ENCODE results near the gene ZNF12. TPM values are rescaled to one million over a fixed set of nuclear protein-coding genes. Genes with fewer than 3 reads are reported as not detected.
A peak's percentile ranks its signal among the peaks of the same experiment; 100 is the strongest.

The ZNF12 gene
- total and polyA plus RNA-seq, 12 donors = 6.4 to 26.5 (median 18.2) TPM

DNA sequence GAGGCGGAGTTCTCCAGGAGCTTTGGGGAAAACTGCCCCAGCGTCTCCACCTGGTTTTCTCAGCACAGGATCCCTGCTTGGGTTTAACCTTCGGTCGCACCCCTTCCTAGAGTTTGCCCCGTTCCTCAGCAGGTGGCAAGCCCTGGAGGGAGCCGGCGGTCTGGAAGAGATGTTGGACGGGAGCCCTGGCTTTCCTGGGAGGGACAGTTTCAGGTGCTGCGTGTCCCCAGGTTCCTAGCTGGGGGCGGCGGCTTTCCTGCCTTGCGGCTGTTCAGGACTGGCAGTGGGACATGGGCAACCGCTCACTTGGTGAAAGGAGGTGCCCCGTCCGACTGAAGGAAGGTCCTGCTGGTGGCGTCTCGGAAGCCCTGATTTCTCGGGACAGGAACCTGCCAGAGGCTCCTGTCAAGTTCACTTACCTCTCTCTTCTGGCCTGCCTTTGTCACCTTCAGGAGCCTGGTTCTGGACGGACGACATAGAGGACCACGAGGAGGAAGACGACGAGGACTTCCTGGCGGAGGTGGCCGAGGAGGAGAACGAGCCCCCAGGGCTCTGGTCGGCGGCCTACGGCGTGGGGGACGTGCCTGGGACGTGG lies 54.8 kb downstream of the ZNF12 start:
- 96 to 97% (median 97%) methylated on average over 14 to 32 of the region's 32 CpGs for WGBS, 4 donors
- H3K36me3 ChIP-seq (replicated peaks in 1 of 2) = peaks cover 0 to 28% of the 10 kb centered on the region in 2 donors
- peak in 1 of 7 donors; percentile 11 for DNase-seq
- no peaks in the 10 kb centered on the region for H3K9me3 ChIP-seq (replicated peaks in 1 of 3)
- H3K4me3 ChIP-seq = no peak overlapping the region
- intact Hi-C loops (cut with DNase I) = no loop called here
- no peaks in the 10 kb centered on the region for H3K27me3 ChIP-seq
- no peaks in the 10 kb centered on the region for H3K4me1 ChIP-seq (replicated peaks in 1 of 2)
- TF ChIP-seq POLR2A (IDR thresholded peaks at IDR 0.05) = no peak
- TF ChIP-seq, protein P1, sequence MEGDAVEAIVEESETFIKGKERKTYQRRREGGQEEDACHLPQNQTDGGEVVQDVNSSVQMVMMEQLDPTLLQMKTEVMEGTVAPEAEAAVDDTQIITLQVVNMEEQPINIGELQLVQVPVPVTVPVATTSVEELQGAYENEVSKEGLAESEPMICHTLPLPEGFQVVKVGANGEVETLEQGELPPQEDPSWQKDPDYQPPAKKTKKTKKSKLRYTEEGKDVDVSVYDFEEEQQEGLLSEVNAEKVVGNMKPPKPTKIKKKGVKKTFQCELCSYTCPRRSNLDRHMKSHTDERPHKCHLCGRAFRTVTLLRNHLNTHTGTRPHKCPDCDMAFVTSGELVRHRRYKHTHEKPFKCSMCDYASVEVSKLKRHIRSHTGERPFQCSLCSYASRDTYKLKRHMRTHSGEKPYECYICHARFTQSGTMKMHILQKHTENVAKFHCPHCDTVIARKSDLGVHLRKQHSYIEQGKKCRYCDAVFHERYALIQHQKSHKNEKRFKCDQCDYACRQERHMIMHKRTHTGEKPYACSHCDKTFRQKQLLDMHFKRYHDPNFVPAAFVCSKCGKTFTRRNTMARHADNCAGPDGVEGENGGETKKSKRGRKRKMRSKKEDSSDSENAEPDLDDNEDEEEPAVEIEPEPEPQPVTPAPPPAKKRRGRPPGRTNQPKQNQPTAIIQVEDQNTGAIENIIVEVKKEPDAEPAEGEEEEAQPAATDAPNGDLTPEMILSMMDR (IDR thresholded peaks at IDR 0.05) = no peak
- no peak overlapping the region for H3K27ac ChIP-seq

DNA sequence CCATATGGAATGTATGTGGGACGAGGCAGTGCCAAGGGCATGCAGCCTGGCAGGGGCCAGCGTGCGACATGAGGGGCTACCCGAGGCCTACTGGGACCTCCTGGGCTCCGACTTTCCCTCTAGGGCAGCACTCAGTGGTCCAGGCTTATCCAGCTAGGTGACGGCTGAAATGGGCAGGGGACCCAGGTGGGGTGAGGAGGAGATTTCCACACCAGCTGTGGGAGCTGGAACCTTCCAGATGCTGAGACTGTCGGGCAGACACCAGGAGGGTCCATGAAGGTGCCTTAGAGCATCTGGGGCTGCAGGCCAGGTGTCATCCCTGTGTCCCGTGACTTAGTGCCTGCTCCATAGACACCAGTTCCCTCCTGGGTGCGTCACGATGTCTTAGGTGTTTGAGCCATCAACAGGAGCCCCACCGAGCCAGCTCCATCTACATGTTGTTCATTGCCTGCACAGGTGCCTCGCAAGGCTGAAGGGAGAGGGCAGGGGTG lies 56.2 kb downstream of the ZNF12 start:
- no peaks in the 10 kb centered on the region for H3K9me3 ChIP-seq (replicated peaks in 1 of 3)
- no peak for DNase-seq
- no peak overlapping the region for H3K27ac ChIP-seq
- no peaks in the 10 kb centered on the region for H3K4me1 ChIP-seq (replicated peaks in 1 of 2)
- intact Hi-C loops (cut with DNase I) = no loop called here
- TF ChIP-seq POLR2A (IDR thresholded peaks at IDR 0.05) = no peak
- TF ChIP-seq, protein P1 (IDR thresholded peaks at IDR 0.05) = no peak
- H3K27me3 ChIP-seq = no peaks in the 10 kb centered on the region
- H3K4me3 ChIP-seq = no peak overlapping the region
- WGBS, 4 donors = 94 to 98% (median 96%) methylated on average over 6 to 12 of the region's 12 CpGs
- peaks cover 0 to 35% of the 10 kb centered on the region in 2 donors for H3K36me3 ChIP-seq (replicated peaks in 1 of 2)

DNA sequence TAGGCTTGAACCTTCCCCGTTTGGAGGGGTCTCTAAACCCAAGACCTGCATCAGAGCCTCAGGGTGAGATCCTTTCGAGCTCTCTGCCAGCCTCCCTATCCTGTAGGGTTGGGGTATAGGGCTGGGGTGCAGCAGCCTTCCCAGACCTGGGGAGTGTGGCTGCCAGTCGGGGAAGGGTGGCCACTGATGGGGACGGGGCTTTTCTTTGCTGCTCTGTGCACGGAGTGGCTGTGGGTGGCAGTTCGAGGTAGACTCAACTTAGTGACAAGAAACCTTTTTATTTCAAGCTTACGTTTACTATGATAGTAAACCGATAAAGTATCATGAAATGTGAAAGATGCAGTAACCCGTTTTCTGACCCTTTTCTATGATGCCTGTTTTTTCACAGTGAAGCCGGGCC lies 56.7 kb downstream of the ZNF12 start:
- TF ChIP-seq, protein P1 (IDR thresholded peaks at IDR 0.05) = no peak
- no peak for TF ChIP-seq POLR2A (IDR thresholded peaks at IDR 0.05)
- no peak for DNase-seq
- Histone ChIP-seq H3K9me3 (replicated peaks in 1 of 3) (no peaks in the 10 kb centered on the region), H3K27me3 (no peaks in the 10 kb centered on the region), H3K4me3 (no peak overlapping the region), H3K4me1 (replicated peaks in 1 of 2) (no peaks in the 10 kb centered on the region), H3K36me3 (replicated peaks in 1 of 2) (peaks cover 0 to 38% of the 10 kb centered on the region in 2 donors), H3K27ac (no peak overlapping the region)
- 91 to 98% (median 96%) methylated on average over 8 to 10 of the region's 10 CpGs for WGBS, 4 donors
- intact Hi-C loops (cut with DNase I) = no loop called here

DNA sequence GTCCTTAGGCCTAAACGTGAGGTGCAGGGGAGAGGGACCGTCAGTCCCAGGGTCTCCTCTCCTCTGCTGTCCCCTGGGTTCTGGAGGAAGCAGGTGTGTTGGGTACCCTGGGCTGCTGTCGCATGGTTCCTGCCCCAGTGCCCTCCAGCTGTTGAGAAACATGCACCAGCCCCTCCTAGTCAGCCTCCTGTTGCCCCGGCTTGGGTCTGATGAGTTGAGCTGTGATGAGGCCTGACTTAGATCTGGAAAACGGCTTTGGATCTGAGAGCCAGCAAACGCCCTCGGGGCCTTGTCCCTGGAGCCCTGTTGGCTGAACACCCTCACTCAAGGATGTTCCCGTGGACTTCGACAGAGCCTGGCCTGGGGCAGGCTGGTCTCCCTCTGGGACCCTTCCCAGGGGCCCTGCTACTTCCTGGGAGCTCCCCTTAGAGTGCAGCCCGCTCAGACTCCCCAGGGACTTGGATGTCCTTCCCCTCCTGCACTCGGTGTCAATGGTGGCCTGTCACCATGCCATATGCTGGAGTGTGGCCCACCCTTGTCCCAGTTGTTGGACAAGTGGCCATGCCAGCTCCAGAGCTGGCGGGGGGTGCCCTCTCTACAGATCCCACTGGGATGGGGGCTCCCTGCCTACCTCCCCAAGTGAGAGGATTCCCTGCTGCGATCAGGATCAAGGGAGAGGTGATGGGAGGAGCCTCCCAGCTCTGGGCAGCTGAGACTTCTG lies 57.3 kb downstream of the ZNF12 start:
- 30 to 77% (median 70%) methylated on average over 4 to 13 of the region's 13 CpGs for WGBS, 4 donors
- H3K4me3 ChIP-seq = no peak overlapping the region
- no peaks in the 10 kb centered on the region for H3K27me3 ChIP-seq
- peaks cover 0 to 38% of the 10 kb centered on the region in 2 donors for H3K36me3 ChIP-seq (replicated peaks in 1 of 2)
- no peaks in the 10 kb centered on the region for H3K4me1 ChIP-seq (replicated peaks in 1 of 2)
- DNase-seq = no peak
- no peak overlapping the region for H3K27ac ChIP-seq
- TF ChIP-seq, protein P1 (IDR thresholded peaks at IDR 0.05) = no peak
- TF ChIP-seq POLR2A (IDR thresholded peaks at IDR 0.05) = no peak
- intact Hi-C loops (cut with DNase I) = no loop called here
- no peaks in the 10 kb centered on the region for H3K9me3 ChIP-seq (replicated peaks in 1 of 3)
